GM19397 (cell line): ENCODE data around the gene RUNX3.

ENCODE experiments used
- ATAC-seq: cut with Tn5 transposase; IDR thresholded peaks from one replicate; pipeline ENCODE4 v1.9.1; 2021; ENCODE audit warnings: mild to moderate bottlenecking, moderate library complexity; ENCODE audit not compliant: unreplicated experiment

RUNX3 gene

DNA sequence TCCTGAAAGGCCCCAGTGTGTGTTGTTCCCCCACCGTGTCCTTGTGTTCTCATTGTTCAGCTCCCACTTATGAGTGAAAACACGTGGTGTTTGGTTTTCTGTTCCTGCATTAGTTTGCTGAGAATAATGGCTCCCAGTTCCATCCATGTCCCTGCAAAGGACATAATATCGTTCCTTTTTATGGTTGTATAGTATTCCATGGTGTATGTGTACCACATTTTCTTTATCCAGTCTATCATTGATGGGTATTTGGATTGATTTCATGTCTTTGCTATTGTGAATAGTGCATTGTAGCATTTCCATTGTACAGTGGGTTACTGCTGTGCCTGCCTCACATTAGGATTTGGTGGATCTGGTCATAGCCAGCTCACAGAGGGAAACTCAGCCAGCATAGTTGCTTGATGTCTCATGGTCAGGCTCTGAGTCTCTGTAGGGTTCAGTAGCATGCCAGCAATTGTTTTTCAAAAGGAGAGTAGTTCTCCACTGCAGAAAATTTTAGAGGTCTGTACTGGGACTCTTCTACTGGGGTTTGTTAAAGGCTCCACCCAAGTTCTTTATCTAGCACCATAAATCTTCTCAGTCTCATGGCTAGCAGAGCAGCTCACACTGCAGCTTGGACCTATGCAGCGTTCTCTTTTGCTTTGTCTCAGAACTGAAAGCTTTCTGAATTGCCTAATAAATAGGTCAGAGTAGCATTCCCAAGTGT lies 41.0 kb downstream of the RUNX3 start:
- ATAC-seq, result no peak

DNA sequence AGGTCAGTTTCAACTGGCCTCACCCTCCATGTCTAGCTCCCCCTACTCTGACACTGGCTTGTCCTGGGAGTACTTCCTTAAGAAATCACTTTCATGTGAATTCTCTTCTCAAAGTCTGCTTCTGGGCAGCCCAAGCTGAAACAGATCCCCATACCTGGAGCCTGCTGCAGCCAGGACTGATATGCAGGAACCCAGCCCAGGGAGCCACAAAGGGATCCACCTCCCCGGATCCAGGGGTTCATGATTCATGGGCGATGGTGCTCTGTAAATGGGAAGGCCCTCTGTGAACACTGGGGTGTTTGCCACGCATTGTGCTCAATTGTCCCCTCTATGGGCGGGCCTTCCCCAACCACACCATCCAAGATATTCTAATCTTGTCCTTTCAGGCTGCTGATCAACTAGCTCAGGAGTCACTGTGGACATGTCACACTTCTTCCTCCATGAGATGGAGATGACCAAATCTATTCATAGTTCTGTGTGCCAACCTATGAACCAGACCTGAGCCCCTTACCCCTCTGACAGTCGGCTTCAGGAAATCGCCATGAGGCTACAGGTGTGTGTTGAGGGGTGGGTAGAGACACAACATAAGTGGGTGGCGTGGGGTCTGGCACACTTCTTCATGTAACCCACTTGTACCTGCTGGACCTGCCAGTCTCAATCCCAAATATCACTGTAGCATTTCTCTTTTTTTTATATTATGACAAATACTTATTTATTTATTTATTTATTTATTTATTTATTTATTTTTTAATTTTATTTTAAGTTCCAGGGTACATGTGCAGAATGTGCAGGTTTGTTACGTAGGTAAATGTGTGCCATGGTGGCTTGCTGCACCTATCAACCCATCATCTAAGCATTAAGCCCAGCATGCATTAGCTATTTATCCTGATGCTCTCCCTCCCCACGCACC lies 41.8 kb downstream of the RUNX3 start:
- ATAC-seq, result no peak

DNA sequence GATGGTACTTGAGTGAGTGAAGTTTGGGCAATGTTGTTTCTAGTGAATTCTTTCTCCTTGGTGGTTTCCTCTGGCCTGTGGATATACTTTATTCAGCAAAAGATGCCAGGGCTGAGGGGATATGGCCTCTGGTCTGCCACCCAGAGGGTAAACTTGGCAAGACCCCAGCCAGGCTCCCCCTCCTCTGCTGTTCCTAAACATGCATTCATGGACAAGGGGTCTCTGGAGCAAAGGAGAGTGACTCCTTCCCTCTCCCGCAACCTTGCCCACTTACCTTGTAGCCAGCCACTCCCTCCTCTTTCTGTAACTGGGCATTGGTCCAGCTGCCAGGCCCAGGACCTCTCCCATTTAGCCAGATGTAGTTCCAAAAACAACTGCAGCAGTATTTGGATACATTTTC lies 43.8 kb downstream of the RUNX3 start:
- ATAC-seq, result no peak

DNA sequence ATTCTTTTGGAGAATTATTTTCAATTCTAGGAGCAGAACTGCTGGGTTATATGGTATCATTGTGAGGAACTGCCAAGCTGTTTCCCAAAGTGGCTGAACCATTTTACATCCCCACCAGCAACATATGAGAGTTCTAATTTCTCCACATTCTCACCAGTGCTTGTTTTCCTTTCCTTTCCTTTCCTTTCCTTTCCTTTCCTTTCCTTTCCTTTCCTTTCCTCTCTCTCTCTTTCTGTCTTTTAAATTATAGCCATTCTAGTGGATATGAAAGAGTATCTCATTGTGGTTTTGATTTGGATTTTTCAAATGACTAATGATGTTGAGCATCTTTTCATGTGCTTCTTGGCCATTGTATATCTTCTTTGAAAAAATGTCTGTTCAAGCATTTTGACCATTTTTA lies 45.3 kb downstream of the RUNX3 start:
- no peak for ATAC-seq

DNA sequence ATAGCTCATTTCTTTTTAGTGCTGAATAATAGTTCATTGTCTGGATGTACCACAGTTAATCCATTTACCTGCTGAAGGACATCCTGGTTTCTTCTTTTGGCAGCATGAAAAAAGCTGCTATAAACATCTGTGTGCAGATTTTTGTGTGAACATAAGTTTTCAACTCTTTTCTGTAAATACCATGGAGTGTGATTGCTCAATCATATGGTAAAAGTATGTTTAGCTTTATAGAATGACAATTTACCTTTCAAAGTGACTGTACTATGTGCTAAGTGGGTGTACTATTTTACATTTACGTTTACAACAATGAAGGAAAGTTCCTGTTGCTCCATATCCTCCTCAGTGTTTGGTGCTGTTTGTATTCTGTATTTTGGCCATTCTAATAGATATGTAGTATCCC lies 49.0 kb downstream of the RUNX3 start:
- no peak for ATAC-seq

DNA sequence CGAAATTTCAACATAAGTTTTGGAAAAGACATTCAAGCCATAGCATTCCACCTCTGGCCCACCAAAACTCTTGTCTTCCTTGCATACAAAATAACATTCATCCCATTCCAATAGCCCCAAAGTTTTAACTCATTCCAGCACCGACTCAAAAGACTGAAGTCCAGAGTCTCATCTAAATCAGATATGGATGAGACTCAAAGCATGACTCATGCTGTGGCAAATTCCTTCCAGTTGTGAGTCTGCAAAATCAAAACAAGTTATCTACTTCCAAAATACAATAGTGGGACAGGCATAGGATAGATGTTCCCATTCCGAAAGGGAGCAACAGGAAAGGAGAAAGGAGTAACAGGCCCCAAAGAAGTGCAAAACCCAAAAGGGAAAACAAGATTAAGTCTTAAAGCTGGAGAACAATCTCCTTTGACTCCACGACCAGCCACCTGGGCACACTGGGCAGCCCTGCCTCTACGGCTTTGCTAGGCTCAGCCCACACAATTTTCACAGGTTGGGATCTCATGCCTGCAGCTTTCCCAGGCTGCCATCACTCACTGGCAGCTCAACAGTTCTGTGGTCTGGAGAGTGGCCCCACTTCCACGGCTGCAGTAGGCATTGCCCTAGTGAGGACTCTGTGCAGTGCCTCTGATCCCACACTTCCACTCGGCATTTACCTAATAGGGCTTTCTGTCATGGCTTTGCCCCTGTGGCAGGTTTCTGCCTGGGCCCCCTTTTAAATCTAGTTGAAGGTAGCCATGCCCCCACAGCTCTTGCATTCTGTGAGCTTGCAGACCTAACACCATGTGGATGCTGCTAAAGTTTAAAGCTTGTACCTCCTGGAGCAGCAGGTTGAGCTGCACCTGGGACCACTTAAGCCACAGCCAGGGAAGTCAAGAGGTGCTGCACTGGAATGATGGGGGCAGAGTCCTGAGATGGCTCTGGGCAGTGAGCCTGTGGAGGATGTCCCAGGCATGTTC lies 51.0 kb downstream of the RUNX3 start:
- no peak for ATAC-seq

DNA sequence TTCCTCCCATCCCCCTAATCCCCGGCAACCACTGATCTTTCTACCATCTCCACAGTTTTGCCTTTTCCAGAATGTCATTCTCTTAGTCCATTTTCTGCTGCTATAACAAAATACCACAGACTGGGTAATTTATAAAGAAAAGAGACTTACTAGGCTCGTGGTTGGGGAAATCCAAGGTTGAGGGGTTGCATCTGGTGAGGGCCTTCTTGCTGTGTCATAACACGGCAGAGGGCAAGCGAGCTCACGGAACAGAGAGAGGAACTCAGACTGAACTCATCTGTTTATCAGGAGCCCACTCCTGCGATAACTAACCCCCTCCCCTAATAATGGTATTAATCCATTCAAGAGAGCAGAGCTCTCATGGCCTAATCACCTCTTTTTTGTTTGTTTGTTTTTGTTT lies 52.0 kb downstream of the RUNX3 start:
- ATAC-seq, result no peak

DNA sequence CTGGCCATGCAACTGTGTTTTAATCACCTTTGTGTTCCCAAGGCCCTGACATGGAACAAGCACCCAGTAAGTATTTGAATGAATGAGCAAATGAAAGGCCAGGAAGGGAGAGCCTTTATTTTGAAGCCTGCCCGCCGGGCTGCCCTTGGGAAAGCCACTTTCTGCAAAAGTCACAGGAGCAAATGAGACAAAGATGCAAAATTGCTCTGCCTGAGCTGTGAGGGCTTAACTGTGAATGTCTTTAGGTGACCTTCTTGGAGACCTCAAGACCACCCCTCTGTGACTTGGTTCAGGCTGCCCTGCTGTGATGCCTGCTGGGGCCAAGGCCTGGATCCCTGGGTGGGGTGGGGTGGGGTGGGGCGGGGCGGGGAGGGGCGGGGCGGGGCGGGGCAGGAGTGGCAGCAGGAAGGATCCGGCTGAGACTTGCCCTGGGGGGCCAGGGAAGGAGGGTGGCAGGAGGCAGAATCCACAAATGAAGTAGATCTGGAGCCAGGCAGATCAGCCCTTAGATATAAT lies 54.0 kb downstream of the RUNX3 start:
- no peak for ATAC-seq

DNA sequence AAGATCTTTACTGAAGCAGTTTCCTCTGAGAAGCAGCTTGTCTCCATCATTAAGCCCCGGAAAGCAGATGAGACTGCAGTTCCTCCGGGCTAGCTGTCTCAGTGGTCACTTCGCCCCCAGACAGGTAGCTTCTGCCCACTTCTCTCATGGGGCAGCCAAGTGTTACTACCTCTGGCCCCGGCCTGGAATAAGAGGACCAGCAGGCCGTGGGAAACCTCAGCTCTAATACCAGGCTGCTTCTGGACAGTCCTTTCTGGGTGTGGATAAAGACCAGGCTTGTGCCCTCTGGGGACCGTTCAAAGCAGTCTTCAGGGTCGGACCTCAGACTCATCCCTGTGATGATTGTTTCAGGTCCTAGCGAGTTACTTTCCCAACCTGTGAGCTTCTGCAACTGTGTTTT lies 54.8 kb downstream of the RUNX3 start:
- ATAC-seq, result no peak

DNA sequence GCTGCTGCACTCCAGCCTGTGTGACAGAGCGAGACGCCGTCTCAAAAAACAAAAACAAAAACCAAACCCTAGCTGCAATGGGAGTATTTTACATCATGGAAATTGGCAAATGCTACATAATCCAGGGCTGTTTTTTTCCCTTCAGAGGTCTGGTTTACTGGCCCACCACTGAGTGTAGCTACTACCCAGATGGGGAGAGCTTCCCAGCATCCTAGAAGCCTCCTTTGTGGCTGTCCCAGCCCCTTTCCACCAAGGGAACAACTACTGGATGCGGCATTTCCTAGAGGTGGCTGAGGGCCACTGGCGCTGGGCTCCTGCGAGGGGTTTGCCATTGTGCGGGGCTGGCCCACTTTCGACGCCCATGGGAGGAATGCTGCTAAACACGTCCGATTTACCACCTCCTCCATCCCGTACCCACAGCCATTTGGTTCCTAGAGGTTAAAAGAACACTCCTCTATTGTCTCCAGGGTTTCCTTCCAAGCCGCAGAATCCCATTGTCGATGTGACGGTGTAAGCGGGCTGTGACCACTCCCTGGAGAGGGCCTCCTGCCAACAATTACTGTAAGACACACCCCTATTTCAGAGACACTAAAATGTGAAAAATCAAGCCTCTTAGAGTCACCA lies 55.4 kb downstream of the RUNX3 start:
- no peak for ATAC-seq

DNA sequence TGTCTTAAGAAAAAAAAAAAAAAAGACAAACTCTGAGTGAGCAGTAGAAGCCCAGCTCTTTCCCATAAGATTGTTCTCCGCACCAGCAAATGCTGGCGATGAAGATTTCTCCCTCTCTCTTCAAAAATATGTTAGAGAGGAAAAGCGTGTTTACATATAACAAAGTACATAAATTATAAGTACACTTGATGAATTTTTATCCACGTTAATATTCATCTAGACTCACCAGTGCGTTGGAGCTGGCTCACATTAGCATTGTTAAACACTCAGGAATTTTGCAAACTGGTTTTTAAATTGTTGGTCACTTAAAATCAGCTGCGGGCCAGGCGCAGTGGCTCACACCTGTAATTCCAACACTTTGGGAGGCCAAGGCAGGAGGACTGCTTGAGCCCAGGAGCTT lies 56.0 kb downstream of the RUNX3 start:
- ATAC-seq, result no peak

DNA sequence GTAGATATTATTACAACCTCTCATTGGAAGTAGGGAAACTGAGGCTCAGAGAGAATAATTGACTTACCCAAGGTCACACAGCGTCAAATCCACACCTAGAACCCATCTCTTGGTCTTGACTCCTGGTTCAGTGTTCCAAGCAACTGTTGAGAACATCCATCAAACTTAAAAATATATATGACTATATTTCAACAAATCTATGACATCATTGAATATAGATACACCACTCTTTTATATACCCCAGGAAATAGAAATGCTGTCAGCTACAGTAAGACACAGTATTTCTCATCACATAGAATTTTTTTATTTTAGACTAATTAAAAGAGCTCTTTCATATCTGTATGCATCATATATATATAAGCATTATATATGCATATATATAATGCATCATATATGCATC lies 56.9 kb downstream of the RUNX3 start:
- no peak for ATAC-seq

DNA sequence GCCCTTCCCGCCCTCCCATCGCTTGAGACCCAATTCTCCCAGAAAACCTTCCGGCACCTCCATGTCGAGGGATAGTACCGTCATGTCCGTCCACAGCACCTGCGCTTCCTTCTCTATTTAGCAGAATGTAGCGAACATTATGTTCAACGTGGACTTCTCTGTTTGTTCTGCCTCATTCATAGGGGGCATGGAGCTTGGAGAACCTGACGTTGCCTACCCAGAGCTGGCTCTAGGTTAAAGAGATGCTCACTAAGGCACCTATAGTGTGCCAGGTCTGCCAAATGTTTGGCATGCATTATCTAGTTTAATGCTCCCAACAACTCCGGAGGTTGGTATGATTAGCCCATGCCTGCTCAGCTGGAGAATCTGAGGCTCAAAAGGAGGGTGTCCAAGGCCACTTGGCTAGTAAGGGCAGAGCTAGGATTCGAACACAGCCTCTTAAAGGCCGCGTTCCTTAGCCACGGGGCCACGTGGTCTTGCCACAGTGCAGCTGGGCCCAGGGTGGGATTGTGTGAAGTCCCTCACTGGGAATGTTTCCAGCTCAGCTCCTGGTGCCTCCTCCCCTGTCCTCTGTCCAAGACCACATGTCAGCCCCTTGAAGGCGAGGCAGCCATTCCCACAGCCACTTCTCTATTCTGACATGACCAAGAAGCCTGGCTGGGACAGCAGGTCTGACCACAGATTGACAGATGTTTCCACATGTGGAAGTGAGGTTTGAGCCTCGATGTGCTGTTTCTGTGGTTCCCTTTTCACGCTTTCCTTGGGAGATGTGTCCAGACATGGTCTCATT lies 57.8 kb downstream of the RUNX3 start:
- ATAC-seq, result no peak

DNA sequence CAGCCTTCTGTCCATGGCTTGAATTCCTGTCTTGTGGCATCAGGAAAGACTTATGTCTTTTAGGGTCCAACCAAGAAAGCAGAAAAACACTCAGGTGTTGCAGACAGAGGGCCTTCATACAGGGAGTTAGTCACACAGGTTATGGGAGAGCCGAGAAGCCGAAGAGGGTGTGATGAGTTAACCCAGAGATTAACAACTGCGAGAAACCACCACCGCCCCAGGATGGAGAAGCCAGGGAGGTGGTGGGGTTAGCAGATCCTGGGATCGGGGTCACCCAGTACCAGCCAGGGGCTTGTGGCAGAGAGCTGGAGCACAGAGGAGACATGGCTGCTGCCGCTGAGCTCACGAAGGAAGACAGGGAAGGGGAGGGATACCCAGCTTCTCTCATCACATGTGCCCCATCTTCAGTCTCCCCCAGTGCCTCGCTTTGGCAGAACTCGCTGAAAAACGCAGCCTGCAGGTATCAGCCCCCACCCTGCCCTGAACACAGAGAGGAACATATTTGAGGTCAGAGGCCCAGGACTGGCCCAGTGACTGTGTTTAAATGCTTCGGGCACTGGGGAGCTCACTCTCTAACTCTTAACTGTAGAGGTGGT lies 58.7 kb downstream of the RUNX3 start:
- ATAC-seq, result no peak

DNA sequence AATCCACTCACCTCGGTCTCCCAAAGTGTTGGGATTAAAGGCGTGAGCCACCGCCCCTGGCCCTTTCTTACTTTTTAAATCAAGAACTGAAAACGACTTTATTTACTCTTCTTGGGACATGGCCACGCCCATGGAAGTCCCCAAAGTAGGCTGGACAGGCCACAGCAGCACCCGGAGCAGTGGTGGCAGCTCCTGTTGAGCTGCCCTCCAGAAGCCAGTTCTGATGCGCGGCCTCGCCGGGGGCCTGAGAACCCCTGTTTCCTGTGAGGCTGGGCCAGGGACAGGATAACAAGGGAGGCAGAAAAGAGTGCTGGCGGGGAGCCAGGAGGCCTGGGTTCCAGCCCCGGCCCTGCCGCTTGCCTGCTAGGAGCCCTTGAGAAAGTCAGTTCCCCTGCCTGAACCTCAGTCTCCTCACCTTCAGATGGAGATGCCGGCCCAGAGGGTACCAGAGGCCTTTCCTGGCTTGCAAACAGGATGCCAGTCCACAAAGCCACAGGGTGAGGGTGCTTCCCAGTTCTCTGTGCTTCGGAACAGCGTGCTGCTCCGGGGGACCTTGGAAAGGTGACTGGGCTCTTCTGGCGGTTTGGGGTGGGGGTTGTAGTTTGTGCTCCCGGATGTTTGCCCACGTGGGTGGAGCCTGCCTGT lies 59.4 kb downstream of the RUNX3 start:
- ATAC-seq, result no peak

DNA sequence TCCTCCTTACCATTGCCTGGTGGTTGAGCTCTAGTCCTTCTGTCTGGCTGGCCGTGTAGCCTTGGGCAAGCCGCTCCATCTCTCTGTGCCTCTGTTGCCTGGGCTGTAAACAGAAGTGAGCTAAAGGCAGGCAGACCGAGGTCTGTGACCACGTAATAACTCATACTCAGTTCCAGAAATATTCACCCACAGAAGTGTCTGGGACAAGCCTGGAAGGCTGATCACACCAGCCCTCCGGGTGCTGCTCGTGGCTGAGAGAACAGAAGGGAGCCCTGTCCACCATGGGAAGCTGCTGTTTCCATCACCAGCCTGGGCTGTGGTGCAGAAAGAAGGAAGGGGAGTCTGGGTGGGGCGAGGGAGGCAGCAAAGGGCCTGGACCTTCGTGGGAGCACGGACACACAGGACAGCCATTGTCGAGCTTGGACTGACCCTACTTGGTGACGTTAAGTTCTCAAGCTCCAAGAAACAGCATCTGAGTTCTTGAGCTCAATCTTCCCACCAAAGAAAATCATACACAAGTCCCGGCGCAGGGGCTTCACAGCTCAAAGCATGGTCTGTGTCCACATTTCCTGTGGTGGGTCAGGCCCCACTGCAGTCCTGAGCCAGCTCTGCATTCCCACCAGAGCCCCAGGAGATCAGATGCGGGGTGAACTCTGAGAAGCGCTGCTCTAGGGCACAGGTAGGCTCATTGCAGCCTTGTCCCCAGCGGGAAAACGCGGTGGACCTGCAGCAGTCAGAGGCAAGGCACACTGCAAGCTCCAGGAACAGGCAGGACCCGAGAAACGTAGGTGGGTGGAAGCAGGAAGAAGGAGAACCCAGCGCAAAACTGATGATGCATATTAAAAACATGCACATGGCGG lies 61.8 kb downstream of the RUNX3 start:
- no peak for ATAC-seq

DNA sequence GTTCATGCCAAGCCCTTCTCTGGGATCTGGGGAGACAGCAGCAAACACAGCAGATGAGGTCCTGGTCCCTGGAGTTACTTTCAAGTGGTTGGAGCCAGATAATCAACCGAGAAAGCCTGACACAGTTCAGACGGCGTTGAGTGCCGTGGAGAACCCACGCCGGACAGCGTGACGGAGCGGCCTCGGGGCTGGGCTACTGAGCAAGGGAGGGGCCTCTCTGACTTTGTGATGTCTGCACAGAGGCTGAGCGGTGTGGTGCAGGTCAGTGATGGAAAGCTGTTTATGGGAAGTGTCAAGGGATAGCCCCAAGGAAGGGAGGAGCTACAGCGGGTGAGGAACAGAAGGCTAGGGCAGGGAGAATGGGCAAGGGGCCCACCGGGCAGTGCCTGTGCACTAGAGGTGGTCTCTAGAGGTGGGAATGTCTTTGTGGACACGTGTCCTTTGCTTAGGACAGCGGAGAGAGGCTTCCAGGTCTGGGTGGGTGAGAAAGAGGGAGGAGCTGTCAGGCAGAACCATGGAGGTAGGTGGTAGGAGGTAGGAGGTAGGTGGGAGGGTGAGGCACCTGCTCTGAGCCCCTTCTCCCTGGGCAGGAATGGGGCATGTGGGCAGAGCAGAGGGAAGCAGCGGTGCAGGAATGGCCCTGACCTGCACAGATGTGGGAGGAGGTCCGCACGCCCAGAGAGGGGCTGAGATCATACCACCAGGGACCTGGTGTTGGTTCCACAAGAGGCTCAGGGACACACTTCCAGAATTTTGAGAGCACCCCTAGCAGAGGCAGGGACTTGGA lies 62.8 kb downstream of the RUNX3 start:
- ATAC-seq, result no peak
